ENCODE measurements around the gene ERVFRD-1.

GRCh38 chr6:11141295-11141694 is 29.8 kb upstream of the ERVFRD-1 start:
- TF ChIP-seq, protein P1, sequence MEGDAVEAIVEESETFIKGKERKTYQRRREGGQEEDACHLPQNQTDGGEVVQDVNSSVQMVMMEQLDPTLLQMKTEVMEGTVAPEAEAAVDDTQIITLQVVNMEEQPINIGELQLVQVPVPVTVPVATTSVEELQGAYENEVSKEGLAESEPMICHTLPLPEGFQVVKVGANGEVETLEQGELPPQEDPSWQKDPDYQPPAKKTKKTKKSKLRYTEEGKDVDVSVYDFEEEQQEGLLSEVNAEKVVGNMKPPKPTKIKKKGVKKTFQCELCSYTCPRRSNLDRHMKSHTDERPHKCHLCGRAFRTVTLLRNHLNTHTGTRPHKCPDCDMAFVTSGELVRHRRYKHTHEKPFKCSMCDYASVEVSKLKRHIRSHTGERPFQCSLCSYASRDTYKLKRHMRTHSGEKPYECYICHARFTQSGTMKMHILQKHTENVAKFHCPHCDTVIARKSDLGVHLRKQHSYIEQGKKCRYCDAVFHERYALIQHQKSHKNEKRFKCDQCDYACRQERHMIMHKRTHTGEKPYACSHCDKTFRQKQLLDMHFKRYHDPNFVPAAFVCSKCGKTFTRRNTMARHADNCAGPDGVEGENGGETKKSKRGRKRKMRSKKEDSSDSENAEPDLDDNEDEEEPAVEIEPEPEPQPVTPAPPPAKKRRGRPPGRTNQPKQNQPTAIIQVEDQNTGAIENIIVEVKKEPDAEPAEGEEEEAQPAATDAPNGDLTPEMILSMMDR (IDR thresholded peaks at IDR 0.05) = no peak
- no peak for TF ChIP-seq POLR2A (IDR thresholded peaks at IDR 0.05)
- TF ChIP-seq POLR2AphosphoS5 (IDR thresholded peaks at IDR 0.05) = no peak

All from upper lobe of left lung (tissue), 4 donors.